Panc1 (cell line): ENCODE measurements around the gene IFNE. TPM values are rescaled to one million over a fixed set of nuclear protein-coding genes. Genes with fewer than 3 reads are reported as not detected.

Source experiments
- ATAC-seq: fragments of 200-7000 bp; cut with Tn5 transposase; 2 replicates; pipeline ENCODE4 v1.9.1; 2020; ENCODE audit warnings: mild to moderate bottlenecking, moderate library complexity
- BruUV-seq: library from RNA; stranded (reverse); fragments of 400-500 nt; replicated peaks from 2 replicates; lab custom pipeline; 2021; lab: Mats Ljungman, UMichigan
- CTCF ChIA-PET: fragments of 300-600 bp; sonication (Branson Sonifier 250); formaldehyde crosslinking; loops from one replicate; lab custom pipeline; 2022; ENCODE audit warnings: antibody characterized with exemption; lab: Charles Lee
- POLR2A ChIA-PET: fragments of 300-600 bp; sonication (Branson Sonifier 250); formaldehyde crosslinking; loops from one replicate; lab custom pipeline; 2022; ENCODE audit warnings: antibody characterized with exemption; lab: Charles Lee
- DNase-seq: peaks from one replicate; pipeline ENCODE4 v3.0.0-alpha.2; 2010; ENCODE audit warnings: low read depth, low spot score
- H3K27ac ChIP-seq: 2 replicates; pipeline ENCODE4 v1.5.1; 2011; ENCODE audit warnings: mild to moderate bottlenecking, low read length, inconsistent platforms
- H3K27me3 ChIP-seq: fragments of 200-500 bp; sonication (Bioruptor generic); 2 replicates; pipeline ENCODE4 v1.6.0; 2014; ENCODE audit warnings: low read length, inconsistent platforms; ENCODE audit not compliant: control insufficient read depth, insufficient read depth
- H3K36me3 ChIP-seq: fragments of 200-500 bp; sonication (Bioruptor generic); 2 replicates; pipeline ENCODE4 v1.5.1; 2014; ENCODE audit warnings: inconsistent platforms, mild to moderate bottlenecking, low read length, moderate library complexity; ENCODE audit not compliant: control insufficient read depth, insufficient read depth
- H3K4me1 ChIP-seq: 2 replicates; pipeline ENCODE4 v1.5.1; 2011; ENCODE audit warnings: inconsistent platforms, mild to moderate bottlenecking, low read length, moderate library complexity; ENCODE audit not compliant: control insufficient read depth, insufficient read depth
- H3K4me3 ChIP-seq, 2 experiments: 2 replicates each; pipeline ENCODE4 v1.5.1; 2011 to 2012; ENCODE audit warnings: low read depth in 2 of 2, low read length in 2 of 2, mild to moderate bottlenecking in 2 of 2, inconsistent platforms in 1 of 2, moderate library complexity in 1 of 2
- H3K9me3 ChIP-seq: fragments of 200-500 bp; sonication (Bioruptor generic); 2 replicates; pipeline ENCODE4 v1.5.1; 2014; ENCODE audit warnings: low read depth, mild to moderate bottlenecking, inconsistent platforms, low read length, moderate library complexity; ENCODE audit not compliant: control insufficient read depth, insufficient read depth
- CTCF ChIP-seq: fragments of 450-650 bp; IDR thresholded peaks from 2 replicates; pipeline ENCODE4 v1.5.1; 2017; ENCODE audit warnings: mild to moderate bottlenecking
- POLR2AphosphoS5 ChIP-seq: IDR thresholded peaks from 2 replicates; pipeline ENCODE4 v1.6.1; 2012; ENCODE audit warnings: mild to moderate bottlenecking, low read depth, low read length, moderate library complexity
- REST ChIP-seq, 2 experiments: IDR thresholded peaks; 2 replicates each; pipeline ENCODE4 v1.6.1; 2011 to 2012; ENCODE audit warnings: low read depth in 2 of 2, control low read depth in 1 of 2, low read length in 1 of 2, mild to moderate bottlenecking in 1 of 2, moderate library complexity in 1 of 2; ENCODE audit not compliant: insufficient read depth in 1 of 2
- SIN3A ChIP-seq: IDR thresholded peaks from 2 replicates; pipeline ENCODE4 v1.6.1; 2012; ENCODE audit warnings: low read depth, mild to moderate bottlenecking, low read length, moderate library complexity, borderline replicate concordance; ENCODE audit not compliant: insufficient read depth
- TCF7L2 ChIP-seq: IDR thresholded peaks from 2 replicates; pipeline ENCODE4 v1.6.1; 2011; ENCODE audit warnings: mild to moderate bottlenecking, low read depth, low read length, inconsistent platforms
- in situ Hi-C: cut with HindIII; loops from 2 replicates; pipeline ENCODE4 v1.10.0; 2016; ENCODE audit warnings: low sequenced_read_pairs, low pct_unique_long_range_greater_than_20kb
- intact Hi-C: fragments of 100-400 bp; cut with micrococcal nuclease; formaldehyde crosslinking; loops from one replicate; pipeline ENCODE4 v1.10.0; 2022; ENCODE audit not compliant: unreplicated experiment
- total RNA-seq: library from RNA; stranded (reverse); gene quantifications from one replicate; pipeline ENCODE4 v1.2.1, GENCODE V29; 2021; ENCODE audit not compliant: unreplicated experiment

IFNE gene
- total RNA-seq, 1 experiment from 2014 or later: 0.44 TPM

GRCh38 chr9:21499912-21500311 lies 17.8 kb upstream of the IFNE start:
- no TSS peak for BruUV-seq
- Histone ChIP-seq H3K4me1 (peaks cover 18% of the 10 kb centered on the region), H3K27me3 (no peaks in the 10 kb centered on the region), H3K9me3 (no peaks in the 10 kb centered on the region), H3K4me3 (no peak overlapping the region), H3K36me3 (no peaks in the 10 kb centered on the region), H3K27ac (peak overlapping the region; percentile 69)
- ChIA-PET POLR2A (no interaction called here), CTCF (no interaction called here)
- DNase-seq (no peak), ATAC-seq (peak; percentile 39; the same call in 1 of the 2 replicates)
- intact Hi-C loops (loop anchor here (10.0 kb wide), 1 partner anchor 55 kb away; no protein-coding TSS in a partner anchor), in situ Hi-C loops (no loop called here)
- no peak for TF ChIP-seq SIN3A
- TF ChIP-seq POLR2AphosphoS5: no peak
- TF ChIP-seq TCF7L2: no peak
- TF ChIP-seq REST (IDR thresholded peaks at IDR 0.05; ENCODE audit: insufficient read depth in 1 of 2, low read depth in 2 of 2, low read length in 1 of 2): no peak
- TF ChIP-seq CTCF: no peak

- Histone ChIP-seq H3K4me3 (no peak overlapping the region), H3K27ac (no peak overlapping the region), H3K9me3 (no peaks in the 10 kb centered on the region), H3K4me1 (no peaks in the 10 kb centered on the region), H3K36me3 (no peaks in the 10 kb centered on the region), H3K27me3 (no peaks in the 10 kb centered on the region)
- no peak for ATAC-seq
- POLR2A ChIA-PET: no interaction called here
- CTCF ChIA-PET: no interaction called here
- no peak for TF ChIP-seq POLR2AphosphoS5
- no peak for TF ChIP-seq TCF7L2
- TF ChIP-seq CTCF: no peak
- no peak for TF ChIP-seq SIN3A
- no peak for TF ChIP-seq REST (IDR thresholded peaks at IDR 0.05; ENCODE audit: insufficient read depth in 1 of 2, low read depth in 2 of 2, low read length in 1 of 2)
- BruUV-seq: no TSS peak
- DNase-seq: no peak
- in situ Hi-C loops (no loop called here), intact Hi-C loops (no loop called here)
Measured at GRCh38 chr9:21491756-21492155, 9.6 kb upstream of the IFNE start.
